Skeletal muscle cell (primary cell): ENCODE results near the gene PVALB.

ENCODE experiments used
- DNase-seq: peaks from one replicate; pipeline ENCODE4 v3.0.0-alpha.2; 2010; ENCODE audit warnings: low read depth
- H3K4me3 ChIP-seq: 2 replicates; pipeline ENCODE4 v1.5.1; 2011; ENCODE audit warnings: low read depth, mild to moderate bottlenecking, control low read depth, low read length, moderate library complexity

Gene PVALB

DNA sequence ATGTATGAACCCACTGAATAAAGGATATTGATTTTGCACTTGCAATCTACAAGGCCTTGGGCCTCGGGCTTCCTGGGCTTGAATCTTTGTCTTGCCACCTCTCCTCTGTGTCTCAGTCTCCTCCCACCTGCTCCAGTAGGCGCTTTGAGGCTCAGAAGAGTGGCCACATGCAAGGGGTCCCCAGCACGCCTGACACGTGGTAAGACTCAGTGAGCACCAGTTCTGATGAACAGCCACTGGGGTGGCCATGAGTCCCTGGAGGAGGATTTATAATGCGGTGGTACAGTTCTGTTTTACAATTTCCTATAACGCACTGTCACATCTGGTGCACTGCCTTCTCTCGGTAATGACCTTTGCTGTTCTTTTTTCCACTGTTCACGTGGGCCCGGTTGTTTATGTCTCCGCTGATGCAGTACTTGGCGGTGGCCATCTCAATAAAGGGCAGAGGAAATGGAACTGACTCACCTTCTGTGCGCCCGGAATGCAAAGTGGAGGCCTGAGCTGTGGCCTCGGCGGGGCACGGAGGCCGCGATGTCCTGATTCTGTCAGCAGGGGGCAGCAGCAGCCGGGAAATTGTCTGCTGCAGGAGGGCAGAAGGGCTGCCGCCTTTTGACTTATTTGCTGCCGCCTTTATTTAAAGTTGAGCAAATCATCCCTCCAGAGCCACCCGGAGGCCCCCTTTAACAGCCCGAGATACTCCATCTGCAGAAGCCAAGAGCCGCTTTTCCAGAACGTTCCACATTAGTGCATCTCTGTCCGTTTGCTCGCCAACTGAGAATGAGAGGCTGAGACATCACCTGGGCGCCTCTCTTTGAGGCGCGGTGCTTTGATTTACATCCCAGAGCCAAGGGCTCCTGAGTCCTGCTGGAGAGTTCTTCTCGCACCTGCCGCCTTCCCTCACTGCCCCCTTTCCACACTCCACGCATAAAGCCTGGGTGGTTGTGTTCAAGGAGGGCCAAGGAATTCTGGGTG, 34.9 kb downstream of the PVALB start:
- peak; percentile 37 for DNase-seq
- H3K4me3 ChIP-seq, result no peak overlapping the region

DNA sequence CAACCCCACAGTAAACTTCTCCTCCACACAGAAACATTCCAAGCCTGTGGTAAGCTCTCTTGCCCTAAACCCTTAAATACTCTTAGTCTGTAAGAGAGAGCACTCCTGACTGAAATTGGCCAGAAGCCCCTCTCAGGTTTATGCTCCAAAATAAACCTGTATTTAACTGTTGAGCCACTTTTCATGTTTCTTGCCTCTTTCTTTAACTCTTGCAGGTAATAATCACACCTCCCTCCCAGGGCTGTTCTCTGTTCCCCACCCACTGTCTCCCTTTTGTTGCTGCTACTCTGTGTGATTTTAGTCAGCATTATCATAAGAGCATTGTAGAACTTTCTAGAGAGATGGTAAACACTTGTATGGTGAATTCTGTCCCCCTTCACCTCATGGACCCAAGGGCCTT, 38.8 kb downstream of the PVALB start:
- no peak for DNase-seq
- no peak overlapping the region for H3K4me3 ChIP-seq

DNA sequence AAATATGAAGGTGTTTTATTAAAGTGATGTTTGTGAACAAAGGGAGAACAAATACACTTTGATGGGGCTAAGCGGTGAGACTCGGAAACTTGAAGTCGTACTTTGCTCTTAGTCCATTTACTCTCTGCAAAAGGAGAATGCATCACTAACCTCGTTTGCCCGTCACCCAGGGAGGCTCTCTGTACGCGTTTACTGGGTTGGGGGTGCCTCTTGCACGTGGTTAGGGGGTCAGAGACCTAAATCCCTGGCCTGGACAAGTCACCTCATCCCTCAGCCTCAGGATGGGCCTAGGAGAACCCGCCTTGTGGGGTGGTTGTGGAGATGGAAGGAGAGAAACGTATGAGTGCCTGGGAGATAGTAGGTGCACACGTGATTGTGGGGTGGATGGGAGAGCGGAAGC, 40.1 kb downstream of the PVALB start:
- DNase-seq, result no peak
- H3K4me3 ChIP-seq, result peak overlapping the region; percentile 37

DNA sequence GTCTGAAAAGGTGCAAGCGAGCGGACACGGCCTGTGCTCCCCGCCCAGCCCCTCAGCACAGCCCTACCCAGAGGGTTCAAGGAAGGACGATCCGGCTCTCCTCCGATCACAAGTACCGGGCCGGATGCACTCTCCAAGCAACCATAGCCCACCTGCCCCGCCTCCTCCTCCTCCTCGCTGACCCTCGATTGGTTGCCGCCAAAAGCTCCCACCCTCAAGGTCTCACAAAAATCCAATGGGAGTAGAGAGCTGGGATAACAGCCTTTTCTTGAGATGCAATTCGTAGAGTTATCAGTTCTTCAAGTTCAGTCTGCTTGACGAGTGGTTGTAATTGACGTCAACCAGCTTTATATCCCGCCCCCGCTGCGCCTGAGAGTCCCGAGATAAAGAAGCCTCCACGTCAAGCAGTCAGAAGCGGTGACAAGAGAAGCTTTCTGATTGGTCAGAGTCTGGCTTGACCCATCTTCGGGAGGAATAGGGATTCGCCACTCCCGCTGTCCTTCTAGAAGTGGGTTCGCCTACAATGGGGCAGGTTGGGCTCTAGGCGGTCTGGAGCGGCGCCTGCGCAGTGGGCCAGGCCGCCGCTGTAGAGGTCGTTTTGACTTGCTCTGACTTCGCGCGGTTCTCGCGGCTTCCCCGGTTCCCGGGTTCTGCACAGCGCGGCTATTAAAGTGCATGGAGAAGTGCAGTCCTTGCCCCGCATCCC, 40.7 kb downstream of the PVALB start, which contains the start of gene IFT27:
Gene IFT27, minus strand, starts transcription at position 156 of the 706 bp plus-strand sequence. CDS start 412 bp downstream, outside the sequence.
- DNase-seq, result peak; percentile 100
- H3K4me3 ChIP-seq, result peak within 1 kb of the TSS; percentile 85

DNA sequence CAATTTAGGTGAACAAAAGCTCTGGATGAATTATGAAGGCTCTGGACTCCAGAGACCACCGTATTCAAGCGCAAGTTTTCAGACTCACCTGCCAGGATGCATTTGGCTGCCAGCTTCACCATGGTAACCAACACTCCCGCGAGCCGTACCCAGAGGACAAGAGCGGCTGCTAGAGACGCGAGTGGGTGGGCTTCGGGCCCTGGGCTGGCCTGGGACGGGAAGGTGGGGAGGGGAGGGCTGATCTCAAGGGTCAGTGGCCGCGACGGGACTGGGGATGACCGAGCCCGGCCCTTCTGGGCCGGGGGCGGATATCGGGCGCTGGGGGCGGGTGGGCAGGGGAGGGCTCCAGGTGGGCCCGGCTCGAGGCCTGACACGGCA, 41.3 kb downstream of the PVALB start:
- no peak for DNase-seq

DNA sequence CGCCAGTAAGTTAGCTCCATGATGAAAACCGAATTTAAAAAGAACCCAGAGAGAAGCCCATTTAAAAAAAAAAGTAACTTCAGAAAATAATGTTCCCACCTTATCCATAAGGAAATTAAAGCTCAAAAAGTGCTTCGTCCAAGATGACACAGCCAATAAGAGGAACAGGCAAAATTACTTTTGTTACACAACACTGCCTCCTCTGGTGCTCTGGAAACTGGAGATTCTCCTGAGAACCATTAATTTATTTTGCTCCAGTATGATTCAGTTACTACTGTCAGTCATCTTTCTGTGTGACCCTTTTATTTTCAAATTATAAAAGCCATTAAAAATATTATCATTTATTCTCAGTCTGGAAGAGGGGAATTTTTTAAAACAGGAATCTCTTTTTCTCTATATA, 42.9 kb downstream of the PVALB start:
- DNase-seq, result no peak
- no peak overlapping the region for H3K4me3 ChIP-seq

More for the DNA sequence above, 41.3 kb downstream of the PVALB start:
- peak overlapping the region; percentile 85 for H3K4me3 ChIP-seq

DNA sequence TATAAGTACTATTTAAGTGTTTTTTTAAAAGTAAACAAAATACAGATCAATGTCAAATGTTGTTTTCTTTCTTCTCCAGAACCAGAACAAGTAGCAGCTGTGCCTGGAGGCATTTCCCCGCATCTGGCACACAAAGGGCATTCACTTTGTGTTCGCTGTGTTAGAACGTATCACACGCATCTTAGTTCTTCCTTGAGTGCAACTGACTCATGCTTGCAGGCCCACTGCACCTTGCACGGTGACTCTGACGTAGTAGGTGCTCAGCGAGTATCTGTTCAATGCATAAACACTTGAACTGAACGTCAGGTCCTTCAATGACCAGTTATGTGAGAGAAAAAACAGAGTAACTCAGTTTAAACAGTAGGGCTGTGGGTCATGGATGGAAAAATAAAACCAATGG, 44.4 kb downstream of the PVALB start:
- no peak for DNase-seq
- no peak overlapping the region for H3K4me3 ChIP-seq

DNA sequence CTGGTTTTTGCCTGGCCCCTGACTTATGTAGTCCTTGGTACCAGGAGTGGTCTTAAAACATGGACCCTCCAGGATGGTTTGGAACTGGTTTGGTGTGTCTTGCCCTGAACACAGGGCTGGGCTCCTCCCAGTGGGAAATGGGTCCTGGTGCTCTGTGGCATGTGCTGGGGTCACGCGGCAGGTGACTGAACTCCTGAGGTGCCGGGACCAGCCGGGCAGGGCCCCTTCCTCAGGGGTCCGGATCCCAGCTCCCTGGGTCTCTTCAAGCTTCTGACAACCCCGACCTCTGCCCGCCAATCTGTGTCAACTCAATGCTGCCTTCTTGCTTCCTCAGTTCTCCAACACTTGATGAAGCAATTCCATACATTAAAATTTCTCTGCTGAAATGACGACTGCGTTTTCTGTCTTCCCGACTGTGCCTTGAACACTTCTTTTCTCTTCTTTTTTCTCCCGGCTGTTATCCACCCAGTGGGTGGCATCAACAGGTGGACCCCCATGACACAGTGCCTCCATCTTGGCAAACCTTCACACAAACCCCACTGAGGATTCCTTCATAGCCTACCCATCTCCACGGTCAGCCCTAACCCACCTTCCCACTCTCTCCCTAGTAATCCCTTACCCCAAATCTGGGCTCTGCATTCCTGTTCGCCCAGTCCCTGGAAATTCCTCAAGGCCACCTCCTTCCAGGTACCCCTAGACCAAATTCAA, 45.3 kb downstream of the PVALB start:
- no peak for DNase-seq
- H3K4me3 ChIP-seq, result no peak overlapping the region

DNA sequence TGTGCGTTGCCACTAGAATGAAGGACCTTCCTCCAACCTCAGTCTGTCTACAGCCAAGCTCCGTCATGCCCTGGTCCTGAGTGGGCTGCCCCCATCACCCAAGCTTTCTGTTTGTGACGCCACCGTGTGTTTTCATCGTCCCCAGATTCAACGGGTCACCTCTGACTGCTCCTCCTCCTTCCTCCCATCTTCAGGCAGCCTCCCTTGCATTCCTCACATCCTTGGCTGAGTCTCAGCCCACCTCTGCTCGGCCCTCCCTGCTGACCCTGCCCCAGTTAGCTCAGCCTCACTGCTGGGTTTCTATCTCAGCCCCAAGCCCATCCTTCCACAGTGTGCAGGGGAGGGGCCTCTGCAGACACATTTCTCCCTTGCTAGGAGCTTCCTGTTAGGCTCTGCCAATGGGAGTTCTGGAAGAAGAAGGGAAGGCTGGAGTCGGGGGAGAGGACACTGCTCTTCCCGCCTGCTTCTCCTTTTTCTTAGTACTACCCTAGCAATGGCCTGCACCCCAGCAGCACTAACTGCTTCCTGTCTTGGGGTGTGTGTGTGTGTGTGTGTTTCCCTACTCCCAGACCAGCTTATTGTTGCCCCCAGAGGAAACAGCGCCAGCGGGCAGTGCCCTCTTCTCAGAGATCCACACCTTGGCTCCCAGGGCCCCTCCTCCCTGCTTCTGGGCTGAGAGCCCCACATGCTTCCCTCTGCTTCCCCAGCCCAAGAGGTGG, 46.2 kb downstream of the PVALB start:
- H3K4me3 ChIP-seq, result no peak overlapping the region
- DNase-seq, result no peak

DNA sequence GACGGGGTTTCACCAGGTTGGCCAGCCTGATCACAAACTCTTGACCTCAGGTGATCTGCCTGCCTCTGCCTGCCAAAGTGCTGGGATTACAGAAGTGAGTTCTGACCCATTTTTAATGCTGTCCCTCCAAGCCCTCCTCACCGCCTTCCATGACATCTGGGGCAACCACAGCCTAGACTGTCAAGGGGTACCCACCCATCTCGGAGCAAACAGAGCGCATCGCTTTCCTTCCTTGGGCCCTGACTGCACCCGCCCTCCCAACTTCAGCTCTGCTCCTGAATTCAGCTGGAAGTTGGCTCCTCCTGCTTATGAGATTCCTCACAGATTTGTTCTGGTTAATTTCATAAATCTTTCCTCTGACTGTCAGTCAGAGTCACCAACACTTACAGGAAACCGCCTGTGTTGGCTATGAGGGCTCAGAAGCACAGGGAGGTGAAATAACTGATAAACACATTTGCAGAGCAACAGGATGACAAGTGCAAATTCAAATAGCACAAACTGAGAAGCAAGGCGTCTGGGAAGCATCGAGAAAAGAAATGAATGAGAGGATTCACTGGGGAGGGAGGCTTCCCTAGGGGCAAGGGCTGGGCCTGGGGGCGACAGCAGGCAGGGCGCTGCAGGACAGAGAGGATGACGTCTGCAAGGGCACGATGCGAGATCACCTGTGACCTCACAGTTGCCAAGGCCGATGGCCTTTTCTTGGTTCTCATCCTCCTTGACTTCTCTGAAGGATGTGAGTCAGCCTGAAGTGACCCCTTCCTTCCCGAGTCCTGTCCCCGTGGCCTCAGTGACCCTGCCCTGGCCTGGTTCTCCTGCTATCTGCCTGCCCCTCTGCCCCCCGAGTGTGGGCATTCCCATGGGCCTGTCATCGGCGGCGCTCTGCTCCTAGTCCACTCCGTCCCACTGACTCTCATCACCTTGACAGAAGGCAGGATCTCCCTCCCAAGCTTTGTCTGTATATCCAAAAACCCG, 47.0 kb downstream of the PVALB start:
- no peak overlapping the region for H3K4me3 ChIP-seq
- DNase-seq, result no peak

DNA sequence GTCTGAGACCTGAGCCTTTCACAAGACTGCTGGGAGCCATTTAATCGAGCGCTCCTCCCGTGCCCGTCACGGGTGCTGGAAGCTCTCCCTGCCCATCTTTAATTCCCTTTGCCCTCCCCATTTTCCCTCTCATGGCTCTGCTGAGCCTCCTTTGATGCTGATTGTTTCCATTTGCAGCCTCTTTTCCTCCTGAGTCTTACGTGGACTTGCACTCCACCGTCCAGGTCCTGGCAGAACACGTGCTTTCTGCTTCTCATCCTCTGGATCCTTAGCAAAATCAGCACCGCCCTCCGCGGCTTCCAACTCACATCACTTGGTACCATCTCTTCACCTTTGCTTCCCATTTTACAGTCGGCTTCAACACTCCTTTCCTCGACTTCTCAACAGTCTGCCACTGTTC, 48.2 kb downstream of the PVALB start:
- DNase-seq, result no peak

DNA sequence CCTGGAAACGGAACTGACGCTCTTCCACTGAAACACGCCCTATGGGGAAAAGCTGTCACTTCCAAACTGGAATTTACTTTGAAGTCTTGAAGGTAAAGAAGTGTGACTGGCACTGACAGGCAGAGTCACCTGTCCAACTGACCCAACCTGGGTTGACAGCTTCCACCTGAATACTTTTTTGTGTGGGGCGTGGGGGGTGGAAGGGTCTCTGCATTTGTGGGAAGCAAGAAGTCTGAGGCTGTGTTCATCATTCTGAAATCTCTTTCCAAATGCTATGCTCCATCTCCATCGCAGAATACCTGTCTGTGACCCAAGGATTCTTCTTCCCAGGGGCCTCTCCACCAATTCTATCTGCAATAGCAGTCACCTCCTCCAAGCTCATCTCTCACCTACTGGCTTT, 48.7 kb downstream of the PVALB start:
- no peak for DNase-seq
- no peak overlapping the region for H3K4me3 ChIP-seq

More for the DNA sequence above, 48.2 kb downstream of the PVALB start:
- H3K4me3 ChIP-seq, result no peak overlapping the region

DNA sequence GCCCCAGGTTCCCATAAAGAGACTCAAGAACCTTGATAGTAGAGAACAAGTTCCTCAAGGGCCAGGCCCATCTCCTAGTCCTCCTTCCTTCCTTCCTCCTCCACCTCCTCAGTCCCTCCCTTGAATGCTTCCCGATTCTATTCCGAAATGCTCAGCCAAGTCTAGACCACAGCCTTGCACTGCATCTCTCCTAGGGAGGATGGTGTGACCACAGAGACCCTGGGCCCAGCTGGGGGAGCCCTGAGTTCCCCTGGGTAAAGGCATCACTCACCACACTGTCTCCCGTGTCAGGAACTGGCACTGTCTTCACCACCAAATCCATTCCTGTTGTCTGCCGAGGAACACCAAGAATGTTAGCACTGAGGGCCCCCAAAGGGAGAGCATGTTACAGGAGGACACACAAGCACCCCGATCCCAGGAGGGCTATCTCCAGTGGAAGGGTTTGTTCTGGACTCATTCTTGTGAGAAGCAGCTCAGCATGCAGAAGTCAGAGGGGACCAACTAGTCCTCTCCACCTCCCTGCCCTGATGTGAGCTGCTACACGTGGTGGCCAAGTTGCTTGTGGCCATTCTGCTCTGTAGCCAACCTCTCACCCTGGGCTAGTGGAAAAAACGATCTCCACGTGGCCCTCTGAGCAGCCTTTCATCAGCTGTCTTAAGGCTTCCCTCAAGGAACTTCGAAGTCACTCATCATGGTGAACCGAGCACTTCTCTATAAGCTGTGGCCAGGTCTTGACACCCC, 49.6 kb downstream of the PVALB start:
- H3K4me3 ChIP-seq, result no peak overlapping the region
- DNase-seq, result no peak

DNA sequence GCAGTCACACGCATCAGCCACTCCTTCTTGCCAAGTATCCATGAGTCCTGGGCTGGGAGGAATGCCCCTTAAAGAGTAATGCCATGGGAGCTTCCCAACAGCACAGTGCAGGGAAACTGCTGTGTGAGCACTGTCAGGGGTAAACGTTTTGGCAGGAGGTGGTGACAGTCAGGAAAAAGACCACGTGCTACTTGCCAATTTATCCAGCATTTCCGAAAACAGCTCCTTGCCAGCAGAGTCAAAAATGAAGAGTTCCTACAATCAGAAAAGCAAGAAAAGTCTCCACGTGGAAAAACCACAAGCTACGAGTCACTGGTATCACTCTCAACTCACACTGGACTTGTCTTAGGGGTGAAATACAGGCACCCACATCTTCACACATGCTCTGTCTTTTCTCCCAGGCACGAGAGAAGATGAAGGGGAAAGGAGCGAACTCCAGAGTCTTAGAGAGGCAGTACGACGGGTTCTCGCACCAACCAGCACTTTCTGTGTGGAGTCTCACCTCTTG, 50.8 kb downstream of the PVALB start:
- DNase-seq, result no peak
- no peak overlapping the region for H3K4me3 ChIP-seq

DNA sequence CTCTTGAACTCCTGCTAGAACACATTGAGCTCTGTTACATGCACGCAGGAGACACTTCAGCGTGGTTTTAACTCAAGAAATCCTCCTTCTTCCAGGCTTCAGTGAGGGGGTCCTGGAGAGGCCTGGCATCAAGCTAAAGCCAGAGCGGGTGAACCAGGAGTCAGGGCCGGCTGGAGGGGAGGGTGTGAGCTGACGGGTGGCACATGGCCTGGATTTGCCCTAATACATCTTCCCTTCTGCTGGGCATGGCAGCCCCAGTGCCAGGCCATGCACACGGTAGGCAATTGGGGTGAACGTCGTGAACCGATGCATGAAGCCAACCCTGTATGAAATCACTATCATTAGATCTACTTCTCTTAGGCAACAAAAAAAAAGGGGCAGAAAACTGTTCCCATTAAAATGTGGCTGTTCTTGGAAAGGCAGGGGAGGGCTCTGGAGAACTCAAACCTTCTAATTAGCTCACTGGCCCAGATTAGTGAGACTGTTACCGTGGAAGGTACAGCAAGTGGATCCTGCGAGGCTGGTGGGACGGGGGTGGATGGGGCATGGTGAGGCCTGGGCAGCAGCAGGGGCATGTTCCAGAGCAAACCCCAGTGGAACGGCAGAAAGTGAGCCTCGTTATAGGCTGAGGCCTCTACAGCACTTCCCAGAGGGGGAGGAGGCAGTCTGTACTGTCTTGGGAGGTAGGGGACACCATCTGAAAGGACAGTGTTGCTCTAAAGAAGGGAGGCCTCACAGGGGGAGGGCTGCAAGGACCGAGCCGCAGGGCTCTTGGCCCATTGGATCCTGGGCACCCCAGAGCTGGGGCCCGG, 51.5 kb downstream of the PVALB start:
- no peak overlapping the region for H3K4me3 ChIP-seq
- no peak for DNase-seq

DNA sequence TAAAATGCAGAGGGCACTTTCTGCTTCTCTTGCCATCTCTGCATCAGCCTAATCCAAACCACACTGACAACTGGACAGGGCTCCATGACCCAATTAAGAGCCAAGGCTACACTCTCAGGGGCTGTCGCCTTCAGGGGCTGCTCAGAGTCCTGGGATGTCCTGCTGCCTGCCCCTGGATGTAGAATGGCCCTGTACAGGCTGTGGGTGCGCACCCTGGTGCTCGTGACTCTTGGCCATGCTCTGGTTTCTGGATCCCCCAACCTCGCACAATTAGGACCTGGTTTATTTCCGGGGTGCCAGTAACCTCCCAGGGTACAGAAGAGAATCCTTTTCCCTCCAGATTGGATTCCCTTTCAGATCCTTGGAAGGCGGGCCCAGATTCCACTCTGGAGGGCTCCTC, 52.2 kb downstream of the PVALB start:
- H3K4me3 ChIP-seq, result no peak overlapping the region
- no peak for DNase-seq

DNA sequence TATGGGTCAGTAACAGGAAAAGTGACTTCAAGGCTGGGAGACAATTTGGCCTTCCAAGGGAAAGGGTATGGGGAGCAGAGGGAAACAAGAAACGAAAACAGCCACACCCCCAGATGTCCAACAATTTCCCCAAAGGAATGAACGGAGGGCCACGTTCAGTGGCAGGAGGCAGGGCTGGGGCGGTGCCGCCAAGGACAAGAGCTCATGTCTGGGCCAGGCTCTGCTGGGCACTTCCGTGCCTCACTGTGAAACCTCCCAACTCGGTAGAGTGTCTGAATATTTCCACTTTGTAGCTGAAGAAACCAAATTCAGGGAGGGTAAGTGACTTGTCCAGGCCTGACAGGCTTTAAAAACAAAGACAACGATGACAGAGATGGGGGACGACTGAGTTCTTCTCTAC, 52.8 kb downstream of the PVALB start:
- H3K4me3 ChIP-seq, result no peak overlapping the region
- DNase-seq, result no peak
